HG02981 (cell line): ENCODE measurements around the gene FILIP1L.
"Not testable (repeated sequence)": the region's sequence is repeated elsewhere in the genome, so short reads cannot be mapped to it uniquely, and the experiment has no call there.

Experiments used
- ATAC-seq: cut with Tn5 transposase; IDR thresholded peaks from one replicate; pipeline ENCODE4 v1.9.1; 2021; ENCODE audit warnings: mild to moderate bottlenecking, moderate library complexity; ENCODE audit not compliant: unreplicated experiment

The FILIP1L gene

GRCh38 chr3:100099621-100100020, 14.7 kb downstream of the FILIP1L start:
- ATAC-seq = no peak

- no peak for ATAC-seq
Observed at GRCh38 chr3:100098784-100099070, 15.6 kb downstream of the FILIP1L start.

GRCh38 chr3:100097919-100098783, 16.1 kb downstream of the FILIP1L start:
- ATAC-seq = no peak

GRCh38 chr3:100096866-100097265, 17.4 kb downstream of the FILIP1L start:
- no peak for ATAC-seq

GRCh38 chr3:100096286-100096685, 18.0 kb downstream of the FILIP1L start:
- not testable (repeated sequence) for ATAC-seq

GRCh38 chr3:100093831-100094230, 20.5 kb downstream of the FILIP1L start:
- ATAC-seq = no peak

- no peak for ATAC-seq
Observed at GRCh38 chr3:100090669-100091005, 23.7 kb downstream of the FILIP1L start.

GRCh38 chr3:100089812-100090668, 24.3 kb downstream of the FILIP1L start:
- peak; percentile 68 for ATAC-seq

- ATAC-seq = no peak
Observed at GRCh38 chr3:100088735-100089368, 25.4 kb downstream of the FILIP1L start.

- peak; percentile 86 for ATAC-seq
Observed at GRCh38 chr3:100087198-100087597, 27.1 kb downstream of the FILIP1L start.

GRCh38 chr3:100086401-100086800, 27.9 kb downstream of the FILIP1L start:
- ATAC-seq = no peak

GRCh38 chr3:100084100-100084806, 30.0 kb downstream of the FILIP1L start:
- no peak for ATAC-seq

GRCh38 chr3:100083209-100083608, 31.1 kb downstream of the FILIP1L start:
- ATAC-seq = no peak

GRCh38 chr3:100082714-100083113, 31.6 kb downstream of the FILIP1L start:
- no peak for ATAC-seq

- no peak for ATAC-seq
Observed at GRCh38 chr3:100081986-100082692, 32.2 kb downstream of the FILIP1L start.

GRCh38 chr3:100081311-100081710, 33.0 kb downstream of the FILIP1L start:
- no peak for ATAC-seq

GRCh38 chr3:100080573-100080972, 33.7 kb downstream of the FILIP1L start:
- no peak for ATAC-seq

- no peak for ATAC-seq
Observed at GRCh38 chr3:100079328-100079727, 35.0 kb downstream of the FILIP1L start.

GRCh38 chr3:100076731-100077529, 37.4 kb downstream of the FILIP1L start:
- no peak for ATAC-seq
